Endometrial microvascular endothelial cells (primary cell): ENCODE measurements around the gene CTAGE8. TPM values are rescaled to one million over a fixed set of nuclear protein-coding genes. Genes with fewer than 3 reads are reported as not detected.
"Not testable (repeated sequence)": the region's sequence is repeated elsewhere in the genome, so short reads cannot be mapped to it uniquely, and the experiment has no call there.

ENCODE experiments used
- in situ Hi-C: cut with HindIII; loops from 2 replicates; pipeline ENCODE4 v1.10.0; 2017; ENCODE audit warnings: low sequenced_read_pairs, low pct_unique_long_range_greater_than_20kb; ENCODE audit errors: inconsistent ontology term
- total RNA-seq: library from RNA; depleted of rRNA; stranded (reverse); fragments of >200 nt; gene quantifications from one replicate; pipeline ENCODE4 v1.2.3, GENCODE V29; 2015; ENCODE audit errors: inconsistent ontology term

CTAGE8 gene
- total RNA-seq, 1 donor from 2014 or later, result 0.19 TPM

GRCh38 chr7:144262128-144262527 is 7.0 kb downstream of the CTAGE8 start:
- in situ Hi-C loops, result not testable (repeated sequence)

- in situ Hi-C loops, result not testable (repeated sequence)
These were observed 10.0 kb downstream of the CTAGE8 start for GRCh38 chr7:144259067-144259466.

DNA sequence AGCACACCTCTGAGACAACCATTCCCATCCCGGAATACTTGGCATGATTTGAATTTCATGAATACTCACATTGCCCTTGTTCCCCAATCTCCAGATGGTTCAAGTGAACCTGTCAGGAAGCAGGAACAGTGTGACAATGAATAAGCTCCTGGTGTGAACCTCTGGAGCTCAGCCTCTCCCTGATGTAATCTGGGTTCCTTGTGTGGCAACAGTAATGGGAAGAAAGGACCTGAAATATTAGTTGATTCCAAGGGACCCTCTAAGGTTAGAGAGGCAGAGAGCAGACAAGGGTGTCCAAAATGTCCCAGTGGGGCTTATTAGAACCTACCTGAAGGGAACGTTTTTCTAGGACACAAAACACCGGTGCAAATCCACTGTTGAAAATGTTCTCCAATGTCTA is 13.0 kb downstream of the CTAGE8 start:
- in situ Hi-C loops, result no loop called here

- in situ Hi-C loops, result no loop called here
These were observed 13.6 kb downstream of the CTAGE8 start for GRCh38 chr7:144255471-144255897.

DNA sequence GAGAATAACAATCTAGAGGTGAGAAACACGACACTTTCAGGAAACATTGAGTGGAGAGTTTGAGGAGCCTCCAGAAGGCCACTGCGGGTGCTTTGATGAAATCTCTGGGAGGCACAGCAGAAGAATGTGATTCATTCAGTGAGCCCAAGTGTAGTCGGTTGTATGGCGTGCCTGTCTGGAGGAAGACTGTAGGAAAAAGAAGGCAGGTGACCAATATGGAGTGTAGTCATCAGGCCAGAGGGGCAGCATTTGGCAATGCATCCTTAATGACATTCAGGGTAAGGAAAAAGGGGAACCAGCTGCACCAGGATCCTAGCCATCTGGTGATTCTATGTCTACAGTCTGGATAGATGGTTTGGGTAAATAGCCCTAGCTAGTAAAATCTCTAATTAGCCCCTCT is 16.8 kb downstream of the CTAGE8 start:
- in situ Hi-C loops, result not testable (repeated sequence)

DNA sequence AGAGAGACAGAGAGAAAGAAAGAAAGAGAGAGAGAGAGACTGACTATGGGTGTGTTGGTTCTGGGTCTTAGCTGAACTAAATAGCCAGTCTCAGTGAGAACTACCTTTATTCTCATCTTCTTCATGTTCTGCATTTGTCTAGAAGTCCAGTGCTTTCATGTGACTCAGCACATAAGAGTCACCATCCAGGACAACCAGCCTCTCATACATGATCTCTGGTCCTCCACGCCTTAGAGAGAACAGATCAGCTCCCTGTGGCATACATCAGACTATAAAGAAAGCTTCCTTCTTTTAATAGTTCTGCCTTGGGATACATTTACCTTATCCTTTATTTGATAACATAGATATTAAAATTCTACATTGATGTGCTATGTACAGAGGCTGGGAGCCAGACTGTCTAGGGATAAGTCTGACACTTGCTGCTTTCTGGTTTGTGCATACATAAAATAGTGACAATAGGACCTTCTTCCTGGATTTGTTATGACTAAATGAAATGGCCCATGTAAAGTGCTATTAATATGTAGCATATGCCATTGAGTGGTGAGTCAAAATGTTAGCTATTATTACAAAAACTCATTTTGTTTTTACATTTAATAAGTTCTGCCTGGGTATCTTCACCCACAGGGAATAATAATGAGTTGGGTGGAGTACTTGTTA is 21.3 kb downstream of the CTAGE8 start:
- in situ Hi-C loops, result not testable (repeated sequence)

DNA sequence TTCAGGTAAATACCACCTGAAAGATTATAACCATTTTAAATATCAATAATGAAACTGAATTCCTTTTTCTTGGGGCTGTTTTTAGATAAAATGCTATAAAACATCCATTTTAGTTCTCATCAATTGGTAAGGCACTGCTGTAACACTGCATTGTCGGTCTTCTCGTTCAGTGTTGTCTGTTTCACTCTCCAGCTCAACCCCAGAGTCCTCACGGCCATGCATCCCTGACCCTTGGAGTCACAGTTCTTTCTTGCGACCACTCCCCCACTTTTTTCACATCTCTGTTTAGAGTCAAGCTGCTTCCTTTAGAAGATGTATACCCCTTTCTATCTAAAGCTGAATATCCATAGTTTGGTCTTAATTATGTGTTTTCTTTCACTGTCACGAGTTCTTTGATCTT is 22.1 kb downstream of the CTAGE8 start:
- in situ Hi-C loops, result not testable (repeated sequence)

- in situ Hi-C loops, result not testable (repeated sequence)
These were observed 23.7 kb downstream of the CTAGE8 start for GRCh38 chr7:144245372-144245771.

DNA sequence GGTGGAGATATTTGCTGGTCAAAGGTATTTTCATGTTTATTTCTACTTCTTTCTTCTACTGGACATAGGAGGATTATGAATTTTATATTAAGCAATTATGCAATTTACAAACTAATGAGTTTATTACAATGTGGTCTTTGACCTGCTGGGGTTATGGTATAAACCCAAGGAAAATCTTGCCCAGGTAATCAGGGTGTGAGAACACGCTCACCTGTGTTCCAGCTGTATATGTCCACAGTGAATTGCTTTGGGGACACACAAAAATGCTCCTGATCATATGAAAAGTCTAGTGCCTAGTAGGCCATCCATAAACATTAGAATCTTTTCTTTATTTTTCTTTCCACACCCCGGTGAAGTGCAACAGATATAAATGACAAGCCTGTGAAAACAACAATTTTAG is 29.7 kb downstream of the CTAGE8 start, which contains the start of gene OR2A42:
Gene OR2A42, minus strand, starts transcription at position 241 of the 400 bp plus-strand sequence. CDS start 6,762 bp downstream, outside the sequence.
- in situ Hi-C loops, result not testable (repeated sequence)

- in situ Hi-C loops, result not testable (repeated sequence)
These were observed 30.5 kb downstream of the CTAGE8 start for GRCh38 chr7:144238530-144239082.

DNA sequence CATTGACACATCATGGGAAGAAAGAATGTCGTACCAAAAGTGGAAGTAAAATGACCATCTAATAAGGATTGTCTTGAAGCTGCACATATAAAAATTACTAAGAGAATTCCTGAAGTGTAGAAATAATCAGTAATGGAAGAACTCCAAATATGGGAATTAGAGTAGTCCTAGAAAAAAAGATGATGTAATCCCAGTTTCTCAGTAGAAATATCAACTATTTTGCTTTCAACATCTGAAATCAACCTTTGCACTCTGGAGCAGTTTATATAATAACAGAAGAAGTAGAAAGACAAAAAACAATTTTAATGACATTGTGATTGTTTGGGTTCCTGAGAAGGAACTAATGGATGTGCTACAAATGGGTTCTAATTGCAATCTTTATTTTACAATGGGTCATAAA is 36.0 kb downstream of the CTAGE8 start:
- in situ Hi-C loops, result not testable (repeated sequence)

GRCh38 chr7:144231027-144231426 is 38.1 kb downstream of the CTAGE8 start:
- in situ Hi-C loops, result not testable (repeated sequence)

- in situ Hi-C loops, result not testable (repeated sequence)
These were observed 40.3 kb downstream of the CTAGE8 start for GRCh38 chr7:144228810-144229209.

GRCh38 chr7:144226866-144227265 is 42.2 kb downstream of the CTAGE8 start:
- in situ Hi-C loops, result not testable (repeated sequence)

DNA sequence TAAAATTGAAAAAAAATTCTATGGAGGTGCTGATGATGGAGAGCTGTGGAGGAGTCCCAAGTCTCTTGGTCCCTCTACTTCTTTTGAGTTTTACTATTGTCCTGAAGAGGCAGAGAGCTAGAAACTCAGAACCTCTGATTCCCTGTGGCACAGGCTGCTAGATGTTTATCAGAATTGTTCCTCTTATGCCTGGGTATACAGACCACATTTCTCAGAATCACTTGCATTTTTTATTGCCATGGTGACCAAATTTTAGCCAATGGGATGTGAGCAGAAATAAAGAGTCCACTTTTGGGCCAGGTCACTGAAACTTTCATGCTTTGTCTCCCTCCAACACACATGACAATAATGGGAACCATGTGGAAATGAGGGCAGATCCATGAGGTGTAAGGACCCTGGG is 45.4 kb downstream of the CTAGE8 start:
- in situ Hi-C loops, result not testable (repeated sequence)

DNA sequence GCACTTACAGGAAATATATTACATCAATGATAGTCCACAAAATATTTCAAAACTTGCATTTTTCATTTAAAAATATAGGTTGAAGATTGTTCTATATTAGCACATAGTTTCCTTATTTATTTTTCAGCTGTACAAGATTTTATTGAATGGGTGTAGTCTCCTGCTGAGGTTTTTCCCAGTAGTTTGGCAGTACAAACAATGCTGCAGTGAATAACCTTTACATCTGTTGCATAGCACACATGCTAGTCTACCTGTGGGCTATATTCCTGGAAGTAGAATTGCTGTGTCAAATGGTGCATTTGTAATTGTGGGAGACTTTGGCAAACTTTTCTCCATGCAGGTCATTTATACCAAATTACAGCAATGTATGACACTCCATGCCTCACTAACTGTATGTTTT is 48.6 kb downstream of the CTAGE8 start:
- in situ Hi-C loops, result not testable (repeated sequence)

DNA sequence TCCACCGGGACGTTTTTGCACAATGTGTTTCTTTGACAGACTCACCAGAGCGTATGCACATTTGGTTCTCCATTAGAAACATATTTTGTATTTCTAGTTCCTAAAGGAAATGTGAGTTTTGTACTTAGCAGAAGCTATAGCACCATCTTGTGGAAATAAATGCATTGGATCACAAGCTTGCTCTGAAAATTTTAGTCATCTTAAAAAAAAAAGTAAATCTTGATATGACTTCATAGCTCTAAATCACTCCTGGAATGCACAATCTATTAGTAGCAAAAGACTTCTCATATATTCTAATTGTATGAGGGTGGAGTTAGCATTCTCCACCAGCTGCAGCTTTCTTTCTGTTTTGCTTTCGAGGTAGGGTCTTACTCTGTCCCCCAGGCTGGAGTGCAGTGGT is 49.9 kb downstream of the CTAGE8 start:
- in situ Hi-C loops, result not testable (repeated sequence)

DNA sequence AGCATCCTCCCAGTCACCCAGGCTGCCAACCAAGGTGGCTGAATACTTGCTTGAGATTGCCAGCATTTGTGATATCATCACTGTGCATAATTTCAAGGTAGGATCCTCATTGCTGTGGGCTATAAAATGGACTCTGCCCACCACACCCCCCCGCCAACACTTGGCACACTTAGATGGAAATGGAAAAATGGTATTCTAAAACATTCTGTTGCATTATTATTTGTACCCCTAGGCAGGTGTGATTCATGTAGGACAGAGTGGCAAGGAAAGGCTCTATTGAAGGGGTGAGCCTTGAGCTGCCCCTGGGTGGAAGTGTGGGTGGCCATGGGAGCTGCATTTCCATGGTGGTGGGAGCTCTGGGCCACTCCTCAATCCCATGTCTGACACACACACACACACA is 50.5 kb downstream of the CTAGE8 start:
- in situ Hi-C loops, result not testable (repeated sequence)

DNA sequence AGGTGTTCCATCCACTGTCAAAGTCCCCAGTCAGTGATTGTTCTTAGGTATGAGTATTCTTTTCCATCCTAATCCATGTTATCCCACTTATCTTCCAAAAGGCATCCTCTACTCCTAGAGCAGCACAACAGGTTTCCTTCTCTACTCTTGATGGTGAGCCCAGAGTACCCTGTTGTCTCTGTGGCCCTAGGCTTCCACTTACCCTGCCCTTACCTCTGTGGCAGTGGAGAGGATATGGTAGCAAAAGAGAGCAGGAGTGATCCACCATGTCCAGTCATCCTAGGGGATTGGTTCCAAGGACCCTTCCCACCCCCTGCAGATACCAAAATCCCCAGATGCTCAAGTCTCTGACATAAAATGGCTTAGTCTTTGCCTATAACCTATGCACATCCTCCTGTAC is 51.9 kb downstream of the CTAGE8 start:
- in situ Hi-C loops, result not testable (repeated sequence)
